GM18858 (cell line): Measurements from ENCODE around the gene NCS1.

Source experiments
- ATAC-seq: cut with Tn5 transposase; IDR thresholded peaks from one replicate; pipeline ENCODE4 v1.9.1; 2021; ENCODE audit not compliant: unreplicated experiment

Gene NCS1

DNA sequence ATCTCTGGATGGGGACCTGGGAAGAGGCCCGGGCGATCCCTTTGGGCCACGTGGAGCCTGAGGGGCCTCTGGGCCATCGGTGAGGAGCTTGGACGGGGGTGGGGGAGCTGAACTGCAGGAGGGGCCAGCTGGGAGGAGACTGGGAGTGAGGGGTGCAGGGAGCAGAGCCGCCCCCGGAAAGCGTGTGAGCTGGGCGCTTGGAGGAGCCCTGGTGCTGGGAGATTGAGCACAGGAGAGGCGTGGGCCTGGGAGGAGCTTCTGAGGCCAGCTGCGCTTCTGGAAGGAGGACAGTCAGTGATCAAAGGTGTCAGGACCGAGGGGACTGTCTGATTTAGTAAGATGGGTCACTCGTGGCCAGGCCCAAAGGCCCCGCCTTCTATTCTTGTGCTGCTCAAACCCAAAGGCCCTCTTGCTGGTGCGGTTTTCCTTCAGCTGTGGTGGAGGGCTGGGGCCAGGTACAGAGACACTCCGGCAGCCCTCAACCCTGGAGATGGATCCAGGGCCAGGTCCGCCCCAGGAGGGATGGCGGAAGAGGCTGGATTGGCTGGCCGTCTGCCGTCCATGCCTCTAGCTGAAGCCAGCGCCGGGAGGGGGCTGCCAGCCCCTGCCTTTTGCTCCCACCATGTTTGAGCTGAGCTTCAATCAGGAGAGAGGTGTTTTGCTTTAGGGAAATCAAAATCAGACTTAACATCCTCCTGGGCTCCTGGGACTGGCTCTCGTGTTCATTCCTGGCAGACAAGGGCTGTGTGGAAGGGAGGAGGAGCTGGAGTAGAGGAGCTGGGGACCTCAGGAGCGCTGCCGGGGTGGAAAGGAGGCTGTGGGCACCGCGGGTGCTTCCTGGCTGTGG, 21.6 kb downstream of the NCS1 start:
- ATAC-seq: no peak

DNA sequence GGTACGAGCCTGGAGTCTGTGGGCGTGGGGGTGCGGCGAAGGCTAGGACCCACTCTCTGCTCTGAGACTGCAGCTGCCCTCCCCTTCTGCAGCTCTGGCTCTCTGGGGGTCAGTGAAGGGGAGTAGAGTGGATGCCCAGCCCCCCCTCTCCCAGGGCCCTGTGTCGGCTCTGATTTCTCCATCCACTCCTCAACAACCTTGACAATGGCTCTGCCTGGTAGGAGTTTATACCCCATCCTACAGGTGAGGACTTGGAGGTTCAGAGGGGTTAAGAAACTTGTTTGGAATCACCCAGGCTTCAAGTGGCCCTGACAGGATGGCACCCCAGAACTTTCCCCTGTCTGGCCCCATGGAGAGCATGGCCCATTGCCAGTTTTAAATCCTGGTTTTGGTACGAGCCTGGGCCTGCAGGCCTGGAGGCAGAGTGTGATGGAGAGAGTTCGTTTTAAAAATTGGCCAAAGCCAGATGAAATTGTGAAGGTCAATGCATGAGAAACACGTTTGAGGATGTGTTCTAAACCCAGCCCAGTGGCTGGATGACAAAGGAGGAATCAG, 22.3 kb downstream of the NCS1 start:
- ATAC-seq: no peak

DNA sequence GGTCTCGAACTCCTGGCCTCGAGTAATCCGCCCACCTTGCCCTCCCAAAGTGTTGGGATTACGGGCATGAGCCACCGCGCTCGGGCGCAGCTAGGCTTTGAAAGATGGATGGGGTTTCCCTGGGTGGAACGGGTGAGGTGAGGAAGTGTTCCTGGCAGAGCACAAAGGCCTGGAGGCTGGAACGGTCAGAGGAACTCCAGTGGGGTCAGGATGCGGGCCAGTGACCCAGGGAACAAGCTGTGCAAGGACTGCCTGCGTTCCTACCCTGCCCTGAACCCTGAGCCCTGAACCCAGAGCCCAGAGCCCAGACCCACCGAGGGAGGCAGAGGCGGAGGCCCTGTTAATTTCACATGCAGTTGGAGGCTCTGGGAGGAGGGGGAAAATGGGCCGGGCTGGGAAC, 23.4 kb downstream of the NCS1 start:
- no peak for ATAC-seq

DNA sequence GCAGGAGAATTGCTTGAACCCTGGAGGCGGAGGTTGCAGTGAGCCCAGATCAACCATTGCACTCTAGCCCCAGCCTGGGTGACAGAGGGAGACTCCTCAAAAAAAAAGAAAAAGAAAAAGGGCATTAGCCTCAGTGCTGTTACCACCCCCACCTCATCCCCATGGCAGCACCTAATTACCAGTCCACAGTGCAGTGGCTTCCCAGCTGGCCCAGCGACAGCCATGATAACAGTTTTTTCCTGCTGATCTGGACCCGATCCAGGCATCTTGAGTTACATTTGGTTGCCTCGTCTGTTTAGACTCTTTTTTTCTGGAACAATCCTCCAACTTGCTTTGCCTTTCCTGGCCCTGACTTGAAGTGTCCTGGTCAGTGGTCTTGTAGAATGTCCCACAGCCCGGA, 24.4 kb downstream of the NCS1 start:
- no peak for ATAC-seq

DNA sequence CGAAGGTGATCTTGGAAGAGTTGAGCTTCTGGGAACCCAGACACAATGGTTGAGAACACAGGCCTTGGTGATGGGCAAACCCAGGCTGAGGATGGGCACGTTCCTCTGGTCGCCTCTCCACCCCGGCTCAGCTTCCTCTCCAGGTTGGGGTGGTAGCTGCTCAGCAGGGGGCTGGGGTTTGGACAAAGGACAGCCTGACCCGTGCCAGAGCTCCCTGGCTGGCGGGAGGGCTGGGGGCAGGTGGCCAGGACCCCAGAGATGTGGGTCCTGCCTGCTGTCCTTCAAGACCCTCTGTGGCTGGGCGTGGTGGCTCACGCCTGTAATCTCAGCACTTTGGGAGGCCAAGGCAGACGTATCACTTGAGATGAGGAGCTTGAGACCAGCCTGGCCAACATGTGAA, 25.2 kb downstream of the NCS1 start:
- no peak for ATAC-seq

DNA sequence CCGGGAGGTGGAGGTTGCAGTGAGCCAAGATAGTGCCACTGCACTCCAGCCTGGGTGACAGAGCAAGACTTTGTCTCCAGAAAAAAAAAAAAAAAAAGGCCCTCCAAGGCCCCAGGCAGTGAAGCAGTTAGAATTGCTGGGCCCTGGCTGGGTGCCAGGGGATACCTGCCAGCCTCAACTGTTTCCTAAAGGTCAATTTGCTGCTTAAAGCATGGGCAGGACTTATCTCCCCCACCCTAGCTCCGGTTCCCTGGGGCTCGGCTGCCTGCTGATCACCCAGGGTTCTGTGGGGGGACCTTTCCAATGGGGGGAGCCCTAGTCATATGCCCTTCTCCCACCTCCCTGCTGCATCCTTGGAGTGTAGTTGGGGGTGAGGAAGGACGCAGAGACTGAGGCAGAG, 25.7 kb downstream of the NCS1 start:
- ATAC-seq: no peak

DNA sequence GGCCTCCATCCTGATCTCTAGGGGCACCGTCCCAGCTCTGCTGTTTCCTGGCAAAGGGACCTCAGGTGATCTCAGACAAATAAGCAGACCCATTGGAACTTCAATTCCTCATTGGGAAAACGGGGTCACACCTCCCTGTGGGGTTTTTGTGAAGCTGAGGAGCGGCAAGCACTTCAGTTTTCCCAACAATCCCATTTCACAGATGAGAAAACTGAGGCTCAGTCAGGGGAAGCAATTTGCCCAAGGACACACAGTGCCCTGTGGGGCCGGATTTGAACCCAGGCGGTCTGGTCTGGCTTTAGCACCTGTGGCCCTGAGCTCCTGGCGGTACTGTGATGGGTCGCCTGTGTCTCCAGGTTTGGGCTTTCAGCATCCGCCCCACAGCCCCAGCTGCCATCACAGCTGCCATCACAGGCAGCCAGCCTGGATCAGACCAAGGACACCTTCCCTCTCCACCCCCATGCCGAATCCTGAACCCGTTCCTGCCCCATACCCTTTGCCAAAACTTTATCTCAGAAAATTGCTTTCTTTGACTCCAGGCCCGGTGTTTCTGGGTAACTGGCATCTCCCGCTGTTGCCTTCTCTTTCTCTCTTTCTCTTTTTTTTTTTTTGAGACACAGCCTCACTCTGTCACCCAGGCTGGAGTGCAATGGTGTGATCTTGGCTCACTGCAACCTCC, 26.4 kb downstream of the NCS1 start:
- ATAC-seq: no peak

DNA sequence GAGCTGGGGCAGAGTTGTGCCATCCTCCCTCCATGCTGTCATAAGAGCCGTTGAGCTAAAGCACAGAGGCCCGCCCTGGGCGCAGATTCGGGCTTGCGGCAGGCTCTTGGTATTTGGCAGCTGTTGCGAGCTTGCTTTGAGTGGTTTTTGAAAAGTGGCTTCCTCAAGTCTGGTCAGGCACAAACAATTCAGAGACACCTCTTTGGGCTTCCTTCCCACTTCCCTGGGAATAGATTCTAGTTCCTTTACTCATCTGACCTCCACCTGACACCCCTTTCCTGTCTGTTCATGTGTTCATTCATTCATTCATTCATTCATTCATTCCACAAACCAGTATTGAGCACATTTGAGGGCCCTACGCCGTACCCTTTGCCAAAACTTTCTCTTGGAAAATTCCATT, 27.4 kb downstream of the NCS1 start:
- no peak for ATAC-seq

DNA sequence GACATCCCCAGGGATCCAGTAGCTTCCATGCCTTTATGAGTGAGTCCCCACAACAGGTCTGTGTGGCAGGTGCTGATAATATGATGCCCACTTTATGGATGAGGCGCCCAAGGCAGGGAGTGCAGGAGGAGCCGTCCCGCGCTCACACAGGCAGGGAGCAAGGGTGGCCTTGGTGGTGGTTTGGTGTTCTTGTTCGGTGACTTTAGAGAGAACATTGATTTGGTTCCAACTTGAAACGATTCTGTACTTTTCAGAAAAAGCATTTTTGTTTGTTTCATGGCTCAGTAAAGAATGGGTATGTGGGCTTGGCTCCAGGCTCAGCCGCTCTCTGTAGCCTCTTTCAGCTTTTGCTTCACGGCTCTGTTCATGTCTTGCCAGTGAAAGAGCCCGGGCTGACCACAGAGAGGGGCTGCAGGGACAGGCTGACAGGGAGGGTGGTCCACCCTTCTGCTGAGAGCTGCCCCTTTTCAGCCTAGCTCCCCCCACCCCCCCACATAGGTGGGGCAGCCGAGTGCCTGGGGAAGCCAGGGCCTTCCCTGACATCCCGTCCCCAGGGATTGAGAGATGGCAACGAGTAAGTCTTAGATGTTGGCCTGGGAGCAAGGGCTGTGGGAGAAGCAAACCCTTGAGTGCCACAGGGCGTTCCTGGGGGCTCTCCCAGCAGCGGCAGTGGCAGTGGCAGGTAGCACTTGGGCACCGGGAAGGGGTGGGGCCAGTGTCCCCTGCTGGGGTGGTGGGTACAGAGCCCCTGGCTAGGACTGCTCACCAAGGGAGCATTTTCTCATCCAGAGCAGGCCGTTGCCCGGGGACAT, 28.0 kb downstream of the NCS1 start:
- no peak for ATAC-seq

DNA sequence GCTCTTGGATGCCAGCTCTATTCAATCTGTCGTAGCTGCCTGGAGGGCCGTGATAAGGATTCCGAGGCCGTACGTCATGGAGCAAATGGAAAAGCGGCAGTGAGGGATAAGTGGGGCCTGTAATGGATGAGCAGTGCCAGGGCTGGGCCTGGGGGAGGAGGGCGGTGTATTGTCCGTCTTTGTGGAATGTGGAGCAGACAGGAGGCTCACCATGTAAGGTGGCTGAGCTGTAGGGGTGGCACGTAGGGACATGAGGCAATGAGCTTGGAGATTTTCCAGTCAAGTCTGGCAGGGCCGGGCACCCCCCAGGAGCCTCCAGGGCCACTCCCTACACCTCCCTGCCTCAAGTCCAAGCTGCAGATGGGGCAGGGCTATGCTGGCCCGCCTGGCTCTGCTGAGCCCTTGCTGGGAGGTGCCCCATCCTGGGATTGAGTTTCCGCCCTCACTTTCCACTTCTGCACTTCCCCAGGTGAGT, 29.2 kb downstream of the NCS1 start:
- ATAC-seq: no peak

DNA sequence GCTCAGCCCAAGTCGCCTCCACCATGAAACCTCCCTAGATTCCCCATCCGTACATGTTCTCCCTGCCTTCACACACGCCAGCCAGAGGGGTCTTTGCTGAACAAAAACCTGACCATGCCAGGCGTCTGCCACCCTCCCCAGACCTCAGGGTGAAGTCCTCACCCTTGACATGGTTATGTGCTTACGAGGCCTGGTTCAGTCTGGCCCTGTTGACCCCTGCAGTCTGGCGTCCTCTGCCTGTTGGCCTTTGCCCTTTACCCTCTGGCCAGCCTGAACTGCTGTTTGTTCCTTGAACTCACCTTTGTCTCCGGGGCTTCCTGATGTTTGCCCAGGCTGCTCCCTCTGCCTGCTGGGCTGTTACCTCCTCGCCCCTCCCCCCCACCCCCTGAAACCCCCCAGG, 29.8 kb downstream of the NCS1 start:
- no peak for ATAC-seq

DNA sequence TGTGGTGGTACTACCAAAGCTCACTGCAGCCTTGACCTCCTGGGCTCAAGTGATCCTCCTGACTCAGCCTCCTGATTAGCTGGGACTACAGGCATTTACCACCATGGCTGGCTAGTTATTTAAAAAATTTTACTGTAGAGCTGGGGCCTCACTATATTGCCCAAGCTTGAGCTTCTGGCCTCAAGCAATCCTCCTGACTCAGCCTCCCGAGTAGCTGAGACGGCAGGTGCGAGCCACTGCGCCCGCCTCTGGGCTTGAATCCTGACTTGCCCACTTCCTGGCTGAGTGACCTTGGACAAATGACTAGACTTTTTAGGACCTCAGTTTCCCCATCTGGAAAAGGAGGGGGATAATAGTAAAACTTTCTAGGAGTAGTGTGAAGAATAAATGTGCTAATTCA, 32.1 kb downstream of the NCS1 start:
- no peak for ATAC-seq

DNA sequence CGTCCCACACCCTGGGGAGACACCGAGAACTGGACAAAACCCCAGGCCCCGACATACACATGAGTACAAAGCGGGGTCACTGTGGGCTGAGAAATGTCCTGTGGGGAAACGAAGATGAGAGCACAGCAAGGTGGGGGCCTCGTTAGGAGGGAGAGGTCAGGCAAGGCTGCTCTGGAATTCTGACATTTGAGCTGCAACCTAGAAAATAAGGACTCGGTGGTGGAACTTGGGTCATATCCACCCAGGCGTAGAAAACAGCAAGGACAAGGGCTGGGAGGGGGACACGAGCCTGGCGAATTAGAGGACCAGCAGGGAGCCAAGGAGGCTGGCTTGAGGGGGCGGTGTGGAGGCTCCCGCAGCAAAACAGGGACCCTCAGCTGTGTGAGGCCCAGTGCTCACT, 32.8 kb downstream of the NCS1 start:
- no peak for ATAC-seq

DNA sequence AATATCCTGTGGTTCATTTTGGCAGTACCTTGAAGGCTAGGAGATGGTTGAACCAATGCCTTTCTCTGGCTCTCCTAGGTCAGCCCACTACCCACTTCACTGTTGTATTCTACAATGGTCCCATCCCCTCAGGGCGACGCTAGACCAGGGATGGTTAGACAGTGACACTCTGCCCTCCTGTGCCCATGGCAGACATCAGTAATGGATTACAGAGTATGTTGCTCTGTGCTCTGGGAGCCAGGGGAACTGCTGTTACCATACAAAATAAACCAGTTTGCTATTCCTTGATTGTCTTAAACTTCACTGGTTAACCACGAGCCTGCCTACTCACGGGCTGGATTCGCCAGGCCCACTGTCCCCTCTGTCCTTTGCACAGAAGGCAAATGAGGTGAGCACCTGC, 33.7 kb downstream of the NCS1 start:
- ATAC-seq: no peak

DNA sequence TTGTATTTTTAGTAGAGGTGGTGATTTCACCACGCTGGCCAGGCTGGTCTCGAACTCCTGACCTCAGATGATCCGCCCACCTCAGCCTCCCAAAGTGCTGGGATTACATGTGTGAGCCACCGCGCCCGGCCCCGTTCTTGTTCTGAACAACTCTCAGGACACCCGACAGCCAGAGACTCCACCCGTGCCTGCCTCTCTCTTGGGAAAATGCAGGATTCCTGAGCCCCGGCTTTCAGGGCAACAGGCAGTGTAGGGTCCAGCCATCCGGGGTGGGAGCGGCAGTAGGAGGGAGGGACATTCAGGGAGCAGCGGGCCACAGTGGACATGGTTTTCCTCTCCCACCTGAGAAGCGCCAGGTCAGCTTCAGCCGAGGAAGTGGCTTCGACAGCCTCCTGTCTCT, 34.4 kb downstream of the NCS1 start:
- ATAC-seq: no peak

DNA sequence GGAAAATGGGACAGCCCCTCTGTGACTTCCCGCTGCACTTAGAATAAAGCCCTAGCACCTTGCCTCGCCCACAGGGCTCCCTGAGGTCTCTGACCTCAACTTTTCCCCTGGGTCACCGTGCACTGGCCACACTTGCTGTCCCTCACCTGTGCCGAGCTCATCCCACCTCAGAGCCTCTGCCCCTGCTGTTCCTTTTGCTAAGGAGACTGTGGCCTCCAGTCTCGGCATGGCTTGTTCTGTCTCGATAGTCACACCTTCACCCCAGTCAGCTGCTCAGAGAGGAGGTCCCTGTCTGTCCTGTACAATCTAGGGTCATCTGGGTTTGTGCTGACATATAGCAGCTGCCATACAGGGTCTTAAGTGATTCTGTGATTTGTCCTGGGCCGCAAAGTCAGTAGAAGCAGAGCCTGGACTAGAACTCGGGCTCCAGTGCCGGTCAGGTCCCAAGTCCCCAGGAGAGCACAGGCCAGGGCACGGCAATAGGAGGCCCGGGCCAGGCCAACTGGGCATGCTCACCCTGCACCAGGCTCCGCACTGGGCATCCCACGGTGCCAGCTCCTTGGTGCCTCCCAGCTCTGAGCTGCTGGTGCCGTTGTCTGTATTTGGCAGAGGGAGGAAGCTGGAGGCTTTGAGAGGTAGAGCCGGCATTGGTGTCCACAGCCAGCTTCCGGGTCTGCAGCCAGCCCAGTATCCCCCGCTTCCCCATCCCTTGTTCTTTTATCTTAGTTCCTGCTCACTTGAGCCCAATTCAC, 35.2 kb downstream of the NCS1 start:
- ATAC-seq: no peak

DNA sequence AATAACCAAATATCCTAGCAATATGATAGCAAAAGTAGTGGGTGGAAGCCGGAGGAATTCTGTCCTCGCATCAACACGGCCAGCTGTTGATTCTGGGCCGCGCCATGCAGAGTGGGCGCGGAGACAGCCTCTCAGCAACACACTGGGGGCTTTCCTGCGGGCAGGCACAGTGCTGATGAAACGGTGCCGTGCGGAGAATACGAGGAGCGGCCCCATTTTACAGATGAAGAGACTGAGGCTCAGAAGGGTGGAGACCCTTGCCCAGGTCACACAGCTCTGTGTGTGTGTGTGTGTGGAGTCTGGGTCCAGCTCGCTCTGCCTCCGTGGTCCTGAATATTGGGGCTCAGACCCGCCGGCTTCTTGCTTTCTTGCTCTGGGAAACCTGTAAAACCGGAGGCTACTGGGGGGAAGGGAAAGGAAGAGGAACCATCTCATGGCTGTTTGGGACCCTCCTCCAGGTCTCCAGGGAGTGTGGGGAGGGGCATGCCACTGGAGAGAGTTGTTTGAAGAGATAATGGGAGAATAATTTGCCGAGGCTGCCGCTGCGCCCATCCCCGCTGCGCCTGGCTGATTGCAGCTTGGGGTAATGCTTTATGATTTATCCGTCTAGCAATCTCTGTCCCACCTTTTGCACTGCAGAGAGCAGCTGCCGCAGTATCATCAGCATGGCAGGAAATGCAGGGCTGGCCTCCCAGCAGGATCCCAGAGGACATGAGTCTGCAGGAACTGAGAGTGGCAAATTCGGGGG, 36.6 kb downstream of the NCS1 start:
- no peak for ATAC-seq

DNA sequence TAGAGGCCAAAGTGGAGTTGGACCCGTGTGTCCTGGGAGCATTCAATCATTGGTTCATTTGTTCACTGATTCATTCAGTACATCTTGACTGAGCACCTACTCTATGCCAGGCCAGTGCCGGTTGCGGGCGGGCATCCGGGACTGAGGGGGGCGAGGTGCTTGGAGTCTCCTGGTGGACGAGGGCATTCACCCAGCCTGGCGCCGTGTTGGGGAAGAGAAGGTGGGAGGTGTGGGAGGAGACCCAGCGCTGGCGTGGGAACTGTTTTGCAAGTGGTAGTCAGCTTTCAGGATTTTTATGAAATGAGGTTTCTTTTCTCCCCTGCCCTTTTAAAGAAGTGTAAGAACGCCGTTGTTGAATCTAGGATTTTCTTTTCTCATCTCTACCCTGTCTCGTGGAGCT, 37.2 kb downstream of the NCS1 start:
- ATAC-seq: no peak

DNA sequence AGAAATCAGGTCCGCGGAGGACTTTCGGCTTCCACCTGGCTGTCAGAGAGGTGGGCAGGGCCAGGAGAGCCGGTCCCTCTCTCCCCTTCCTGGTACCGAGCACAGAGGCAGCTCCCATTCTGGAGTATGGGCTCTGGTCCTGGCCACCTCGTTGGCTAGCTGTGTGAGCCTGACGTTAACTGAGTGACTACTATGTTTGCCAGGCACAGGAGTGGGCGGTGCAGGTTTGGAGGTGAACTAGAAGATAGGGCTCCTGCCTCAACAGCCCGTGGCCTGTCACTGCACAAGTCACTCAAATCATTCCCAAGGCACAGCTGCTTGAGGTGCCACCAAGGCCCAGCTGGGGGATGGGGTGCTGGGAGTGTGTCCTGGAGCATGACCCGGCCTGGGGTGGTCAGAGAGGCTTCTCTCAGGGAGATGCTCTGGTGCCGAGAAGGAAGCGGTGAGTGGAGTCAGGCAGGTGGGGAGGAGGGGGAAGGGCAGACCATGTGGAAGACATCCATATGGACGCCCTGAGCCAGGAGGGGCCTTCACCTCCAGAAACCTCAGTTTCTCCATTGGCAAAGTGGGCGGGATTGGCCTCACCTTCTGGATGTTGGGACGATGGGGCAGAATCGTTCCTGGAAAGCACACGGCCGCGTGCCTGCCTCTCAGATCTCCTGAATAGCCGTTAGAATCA, 39.5 kb downstream of the NCS1 start:
- no peak for ATAC-seq
